ENCODE measurements around the gene ASB2.

ASB2 gene

GRCh38 chr14:93997916-93998870, 21.8 kb upstream of the ASB2 start:
- Histone ChIP-seq H3K9me3 (ENCODE audit: control insufficient read depth, insufficient read depth, low read depth, low read length) (no peaks in the 10 kb centered on the region), H3K4me1 (ENCODE audit: control insufficient read depth, insufficient read depth, low read length) (no peaks in the 10 kb centered on the region; the same call in 1 of the 2 replicates), H3K27ac (ENCODE audit: extremely low read depth, low read depth, low read length) (no peak overlapping the region), H3K36me3 (ENCODE audit: control insufficient read depth in 2 of 2, insufficient read depth in 1 of 2, low read length in 2 of 2) (no peaks in the 10 kb centered on the region), H3K4me3 (ENCODE audit: low read depth, low read length) (no peak overlapping the region)
- POLR2A ChIA-PET: interaction anchor here (0.5 kb wide), 1 partner anchor 133 kb away, joined by 3 read pairs; no protein-coding TSS in a partner anchor
- no peak for TF ChIP-seq MEIS1 (CRISPR knock-in tag; IDR thresholded peaks at IDR 0.05; ENCODE audit: borderline replicate concordance)
- TF ChIP-seq, protein P1, sequence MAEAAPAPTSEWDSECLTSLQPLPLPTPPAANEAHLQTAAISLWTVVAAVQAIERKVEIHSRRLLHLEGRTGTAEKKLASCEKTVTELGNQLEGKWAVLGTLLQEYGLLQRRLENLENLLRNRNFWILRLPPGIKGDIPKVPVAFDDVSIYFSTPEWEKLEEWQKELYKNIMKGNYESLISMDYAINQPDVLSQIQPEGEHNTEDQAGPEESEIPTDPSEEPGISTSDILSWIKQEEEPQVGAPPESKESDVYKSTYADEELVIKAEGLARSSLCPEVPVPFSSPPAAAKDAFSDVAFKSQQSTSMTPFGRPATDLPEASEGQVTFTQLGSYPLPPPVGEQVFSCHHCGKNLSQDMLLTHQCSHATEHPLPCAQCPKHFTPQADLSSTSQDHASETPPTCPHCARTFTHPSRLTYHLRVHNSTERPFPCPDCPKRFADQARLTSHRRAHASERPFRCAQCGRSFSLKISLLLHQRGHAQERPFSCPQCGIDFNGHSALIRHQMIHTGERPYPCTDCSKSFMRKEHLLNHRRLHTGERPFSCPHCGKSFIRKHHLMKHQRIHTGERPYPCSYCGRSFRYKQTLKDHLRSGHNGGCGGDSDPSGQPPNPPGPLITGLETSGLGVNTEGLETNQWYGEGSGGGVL (tag by site-specific recombination; IDR thresholded peaks at IDR 0.05): no peak
- TF ChIP-seq ZNF514 (tag by site-specific recombination; IDR thresholded peaks at IDR 0.05): no peak
- no peak for TF ChIP-seq ZNF449 (tag by site-specific recombination; IDR thresholded peaks at IDR 0.05)
- no peak for TF ChIP-seq SP7 (tag by site-specific recombination; IDR thresholded peaks at IDR 0.05)
- TF ChIP-seq SP3 (tag by site-specific recombination; IDR thresholded peaks at IDR 0.05): no peak
- no peak for TF ChIP-seq GLIS2 (tag by site-specific recombination; IDR thresholded peaks at IDR 0.05)
- no peak for TF ChIP-seq GLIS1 (tag by site-specific recombination; IDR thresholded peaks at IDR 0.05)
- CTCF ChIA-PET: interaction anchor here (0.7 to 4.8 kb wide), 4 partner anchors 13 to 60 kb away, joined by 3 to 111 read pairs (median 8); no protein-coding TSS in a partner anchor

- ChIA-PET POLR2A (interaction anchor here (1.4 kb wide), 1 partner anchor 15 kb away, joined by 4 read pairs; no protein-coding TSS in a partner anchor), CTCF (interaction anchor here (0.6 to 2.0 kb wide), 5 partner anchors 8 to 333 kb away, joined by 3 to 14 read pairs (median 4); no protein-coding TSS in a partner anchor)
- TF ChIP-seq ZNF629 (tag by site-specific recombination; IDR thresholded peaks at IDR 0.05) (peak; percentile 39; the same call in 1 of the 2 replicates), SCRT2 (tag by site-specific recombination; IDR thresholded peaks at IDR 0.05) (peak; percentile 48; the same call in 1 of the 2 replicates), ZNF174 (tag by site-specific recombination; IDR thresholded peaks at IDR 0.05) (no peak), ZNF175 (tag by site-specific recombination; IDR thresholded peaks at IDR 0.05) (no peak), ZNF776 (tag by site-specific recombination; IDR thresholded peaks at IDR 0.05; ENCODE audit: borderline replicate concordance) (no peak), KLF16 (tag by site-specific recombination; IDR thresholded peaks at IDR 0.05) (no peak), ZFHX2 (tag by site-specific recombination; conservative IDR thresholded peaks at IDR 0.05) (peak; percentile 43; the same call in 1 of the 2 replicates), ZNF747 (tag by site-specific recombination; IDR thresholded peaks at IDR 0.05) (no peak)
- no peak within 1 kb of the TSS for H3K27ac ChIP-seq (ENCODE audit: extremely low read depth, low read depth, low read length)
- H3K9me3 ChIP-seq (ENCODE audit: control insufficient read depth, insufficient read depth, low read depth, low read length): no peaks in the 10 kb centered on the region
- no peaks in the 10 kb centered on the region; the same call in 1 of the 2 replicates for H3K4me1 ChIP-seq (ENCODE audit: control insufficient read depth, insufficient read depth, low read length)
- no peaks in the 10 kb centered on the region for H3K36me3 ChIP-seq (ENCODE audit: control insufficient read depth in 2 of 2, insufficient read depth in 1 of 2, low read length in 2 of 2)
- no peak within 1 kb of the TSS for H3K4me3 ChIP-seq (ENCODE audit: low read depth, low read length)
Measured at GRCh38 chr14:93997082-93997481, 20.7 kb upstream of the ASB2 start, which contains the start of gene CCDC197. Gene CCDC197, plus strand, starts transcription at chr14:93997301. Its CDS starts 831 bp downstream, at chr14:93998132.

DNA sequence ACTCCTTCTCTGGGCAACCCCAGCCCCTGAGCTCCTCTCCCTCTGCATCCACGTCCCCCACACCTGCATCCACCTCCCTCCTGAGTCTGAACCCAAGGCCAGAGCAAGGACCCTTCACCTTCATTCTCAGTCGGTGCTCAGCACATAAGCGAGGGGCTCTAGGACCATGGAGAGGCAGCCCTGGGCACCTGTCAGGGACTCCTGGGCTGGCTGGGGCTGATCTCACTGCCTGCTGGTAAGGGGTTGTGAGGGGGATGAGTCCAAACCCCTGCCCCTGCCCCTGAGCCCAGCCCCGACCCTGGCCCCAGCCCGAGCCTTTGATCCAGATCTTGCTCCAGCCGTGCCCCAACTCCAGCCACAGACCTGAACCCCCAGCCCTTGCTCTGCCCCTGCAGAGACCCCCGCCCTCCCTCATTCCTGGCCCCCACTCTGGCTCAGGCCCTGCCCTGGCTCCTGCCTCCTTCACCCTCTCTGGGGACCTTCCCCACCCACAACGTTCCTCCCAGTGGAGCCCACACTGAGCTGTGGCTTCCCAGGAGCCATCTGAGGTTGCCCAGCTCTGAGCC, 19.8 kb upstream of the ASB2 start:
- CTCF ChIA-PET: interaction anchor here (0.8 to 2.0 kb wide), 4 partner anchors 9 to 59 kb away, joined by 3 to 14 read pairs (median 8); no protein-coding TSS in a partner anchor
- Histone ChIP-seq H3K4me1 (ENCODE audit: control insufficient read depth, insufficient read depth, low read length) (no peaks in the 10 kb centered on the region; the same call in 1 of the 2 replicates), H3K27ac (ENCODE audit: extremely low read depth, low read depth, low read length) (no peak overlapping the region), H3K36me3 (ENCODE audit: control insufficient read depth in 2 of 2, insufficient read depth in 1 of 2, low read length in 2 of 2) (no peaks in the 10 kb centered on the region), H3K4me3 (ENCODE audit: low read depth, low read length) (no peak overlapping the region), H3K9me3 (ENCODE audit: control insufficient read depth, insufficient read depth, low read depth, low read length) (no peaks in the 10 kb centered on the region)
- POLR2A ChIA-PET: interaction anchor here (1.4 kb wide), 1 partner anchor 16 kb away, joined by 4 read pairs; no protein-coding TSS in a partner anchor
- no peak for TF ChIP-seq ZNF248 (tag by site-specific recombination; IDR thresholded peaks at IDR 0.05)
- TF ChIP-seq TSHZ1 (tag by site-specific recombination; IDR thresholded peaks at IDR 0.05; ENCODE audit: borderline replicate concordance): no peak
- no peak for TF ChIP-seq KLF17 (tag by site-specific recombination; IDR thresholded peaks at IDR 0.05)

All from HEK293 (cell line).